Heart right ventricle (tissue), 16 donors: ENCODE data around the gene PIK3CD. TPM values are rescaled to one million over a fixed set of nuclear protein-coding genes. Genes with fewer than 3 reads are reported as not detected.

Source experiments
- ATAC-seq, 8 donors: fragments of 200-7000 bp; cut with Tn5 transposase; one replicate each; pipeline ENCODE4 v1.9.1; 2020; ENCODE audit warnings: mild to moderate bottlenecking in 8 of 8, moderate library complexity in 8 of 8, moderate number of reproducible peaks in 1 of 8
- DNase-seq, 2 donors: peaks; one replicate each; pipeline ENCODE4 v3.0.0-alpha.2; 2020
- H3K27ac ChIP-seq, 10 donors: fragments of 200-600 bp; sonication (generic) in 2 of 10; one replicate each; pipeline versions ENCODE4 v1.5.0 to v1.8.0; 2020 to 2022; ENCODE audit warnings: mild to moderate bottlenecking in 3 of 10
- H3K27me3 ChIP-seq, 7 donors: fragments of 200-600 bp; one replicate each; pipeline ENCODE4 v1.8.0; 2021 to 2022; ENCODE audit warnings: mild to moderate bottlenecking in 2 of 7
- H3K36me3 ChIP-seq, 9 donors: fragments of 200-600 bp; sonication (generic) in 1 of 9; one replicate each; pipeline versions ENCODE4 v1.5.0 to v1.8.0; 2020 to 2022; ENCODE audit warnings: mild to moderate bottlenecking in 2 of 9
- H3K4me1 ChIP-seq, 9 donors: fragments of 200-600 bp; sonication (generic) in 1 of 9; one replicate each; pipeline versions ENCODE4 v1.5.0 to v1.8.0; 2020 to 2022; ENCODE audit warnings: mild to moderate bottlenecking in 4 of 9
- H3K4me3 ChIP-seq, 10 donors: fragments of 200-600 bp; sonication (generic) in 2 of 10; one replicate each; pipeline versions ENCODE4 v1.5.0 to v1.8.0; 2020 to 2022; ENCODE audit warnings: mild to moderate bottlenecking in 7 of 10, moderate library complexity in 2 of 10
- H3K9me3 ChIP-seq, 11 donors: fragments of 200-600 bp in 10 of 11; sonication (generic) in 2 of 11; one replicate each; pipeline versions ENCODE4 v1.5.0 to v1.8.0; 2013 to 2022; ENCODE audit warnings: mild to moderate bottlenecking in 2 of 11, control low read depth in 1 of 11, moderate library complexity in 1 of 11
- CTCF ChIP-seq, 9 donors: fragments of 200-600 bp; sonication (generic) in 2 of 9; IDR thresholded peaks; one replicate each; pipeline versions ENCODE4 v1.5.0 to v1.8.0; 2021 to 2022; ENCODE audit warnings: antibody characterized with exemption in 9 of 9, mild to moderate bottlenecking in 5 of 9, moderate library complexity in 1 of 9
- WGBS, 2 donors: extraction: QIAGEN DNeasy Blood & Tissue Kit; methylation state at CpG; one replicate each; pipeline ENCODE4 v1.1.7; 2013; ENCODE audit warnings: inconsistent platforms in 1 of 2; 5-methylcytosine and 5-hydroxymethylcytosine counted together
- intact Hi-C, 10 donors: fragments of 100-400 bp; cut with DNase I; formaldehyde crosslinking; loops; one replicate each; pipeline versions ENCODE4 v1.11.1 to v1.14.2; 2022
- polyA plus RNA-seq, 2 donors: library from polyadenylated mRNA; stranded (reverse); fragments of 200-250 nt; gene quantifications; one replicate each; pipeline ENCODE4 v1.2.3, GENCODE V29; 2013
- total RNA-seq, 10 donors: library from RNA; stranded (reverse); fragmentation: NEBNext Ultra II Directional in 3 of 10; extraction: Animal tissue kit (Norgen Biotek cat#: 25700) in 3 of 10; gene quantifications; one replicate each; pipeline versions ENCODE4 v1.2.1 to v1.2.4, GENCODE V29; 2021 to 2023
- donor health status: Arrhythmogenic right ventricular cardiomyopathy.
- donor health status: ischemic (EF 13 %, LVEDD 7.1; RV severe dilation, severe dysfunction).
- donor health status: healthy with polysubstance abuse.
- donor health status: DM: no; HTN: yes; CAD: no.
- donor health status: DM: no; HTN: no; CAD: no.
- donor health status: ischemic (EF 25% LVEDD 6.9; RV normal size, moderate dysfunction).
- donor health status: ischemic (EF 25% LVEDD 5.7; RV mildly dilated, moderate dysfunction).
- donor health status: healthy.
- donor health status: DM: yes; HTN: yes; CAD: no.
- donor health status: Ischemic cardiomyopathy.
- donor health status: ischemic (EF 35%, LVEDD 5.7; RV mildly dilated, moderate dysfunction).
- donor health status: nonischemic (EF 11% LVEDD 7.7; RV severe dilation, severe dysfunction).
- donor health status: DM: yes; HTN: yes; CAD: no.
- donor health status: PGD.
- donor health status: ischemic (EF 29% LVEDD 5.4; RV normal size, mild dysfunction).
- donor health status: nonischemic (EF 23%, LVEDD 6.1; RV moderate dilation, normal function).

Gene PIK3CD
- total and polyA plus RNA-seq, 12 donors = 1.0 to 12.1 (median 2.7) TPM

GRCh38 chr1:9665193-9665592 lies 13.7 kb downstream of the PIK3CD start:
- intact Hi-C loops = no loop called here
- WGBS, 2 donors = 92 to 94% methylated on average over 9 of the region's 9 CpGs

GRCh38 chr1:9668080-9668479 lies 16.5 kb downstream of the PIK3CD start:
- no peak for TF ChIP-seq CTCF (IDR thresholded peaks at IDR 0.05)
- peaks cover 0 to 28% (median 10%) of the 10 kb centered on the region in 7 donors for H3K27me3 ChIP-seq
- DNase-seq (no peak), ATAC-seq (no peak)
- H3K36me3 ChIP-seq = peaks cover 0 to 33% (median 0%) of the 10 kb centered on the region in 9 donors
- no peaks in the 10 kb centered on the region for H3K9me3 ChIP-seq
- WGBS, 2 donors = 49 to 53% methylated on average over 2 of the region's 2 CpGs
- intact Hi-C loops = no loop called here
- H3K4me1 ChIP-seq = peaks cover 0 to 17% (median 0%) of the 10 kb centered on the region in 9 donors
- H3K4me3 ChIP-seq = no peak overlapping the region
- H3K27ac ChIP-seq = no peak overlapping the region

More at GRCh38 chr1:9665193-9665592, 13.7 kb downstream of the PIK3CD start:
- H3K27ac ChIP-seq = no peak overlapping the region
- peaks cover 0 to 17% (median 0%) of the 10 kb centered on the region in 9 donors for H3K4me1 ChIP-seq
- peaks cover 0 to 31% (median 10%) of the 10 kb centered on the region in 7 donors for H3K27me3 ChIP-seq
- TF ChIP-seq CTCF (IDR thresholded peaks at IDR 0.05) = no peak
- H3K4me3 ChIP-seq = no peak overlapping the region
- ATAC-seq (no peak), DNase-seq (no peak)
- H3K36me3 ChIP-seq = peaks cover 0 to 29% (median 0%) of the 10 kb centered on the region in 9 donors
- no peaks in the 10 kb centered on the region for H3K9me3 ChIP-seq

GRCh38 chr1:9670085-9670484 lies 18.6 kb downstream of the PIK3CD start:
- Histone ChIP-seq H3K4me3 (no peak overlapping the region), H3K36me3 (peaks cover 0 to 38% (median 0%) of the 10 kb centered on the region in 9 donors), H3K9me3 (no peaks in the 10 kb centered on the region), H3K27ac (no peak overlapping the region), H3K27me3 (peaks cover 0 to 28% (median 10%) of the 10 kb centered on the region in 7 donors), H3K4me1 (peaks cover 0 to 17% (median 0%) of the 10 kb centered on the region in 9 donors)
- DNase-seq (no peak), ATAC-seq (no peak)
- WGBS, 2 donors = 85 to 89% methylated on average over 2 of the region's 2 CpGs
- TF ChIP-seq CTCF (IDR thresholded peaks at IDR 0.05) = no peak
- intact Hi-C loops = no loop called here

- no peak for TF ChIP-seq CTCF (IDR thresholded peaks at IDR 0.05)
- Histone ChIP-seq H3K9me3 (no peaks in the 10 kb centered on the region), H3K4me1 (peaks cover 0 to 20% (median 0%) of the 10 kb centered on the region in 9 donors), H3K36me3 (peaks cover 0 to 38% (median 0%) of the 10 kb centered on the region in 9 donors), H3K27me3 (peaks cover 0 to 20% (median 2%) of the 10 kb centered on the region in 7 donors), H3K27ac (no peak overlapping the region), H3K4me3 (no peak overlapping the region)
- no peak for DNase-seq
- WGBS, 2 donors = 84 to 85% methylated on average over 8 of the region's 8 CpGs
- intact Hi-C loops = no loop called here
- no peak for ATAC-seq
These were observed 20.0 kb downstream of the PIK3CD start for GRCh38 chr1:9671377-9672140.
